ENCODE measurements around the gene PRKAR2B.

- TF ChIP-seq, protein P1, sequence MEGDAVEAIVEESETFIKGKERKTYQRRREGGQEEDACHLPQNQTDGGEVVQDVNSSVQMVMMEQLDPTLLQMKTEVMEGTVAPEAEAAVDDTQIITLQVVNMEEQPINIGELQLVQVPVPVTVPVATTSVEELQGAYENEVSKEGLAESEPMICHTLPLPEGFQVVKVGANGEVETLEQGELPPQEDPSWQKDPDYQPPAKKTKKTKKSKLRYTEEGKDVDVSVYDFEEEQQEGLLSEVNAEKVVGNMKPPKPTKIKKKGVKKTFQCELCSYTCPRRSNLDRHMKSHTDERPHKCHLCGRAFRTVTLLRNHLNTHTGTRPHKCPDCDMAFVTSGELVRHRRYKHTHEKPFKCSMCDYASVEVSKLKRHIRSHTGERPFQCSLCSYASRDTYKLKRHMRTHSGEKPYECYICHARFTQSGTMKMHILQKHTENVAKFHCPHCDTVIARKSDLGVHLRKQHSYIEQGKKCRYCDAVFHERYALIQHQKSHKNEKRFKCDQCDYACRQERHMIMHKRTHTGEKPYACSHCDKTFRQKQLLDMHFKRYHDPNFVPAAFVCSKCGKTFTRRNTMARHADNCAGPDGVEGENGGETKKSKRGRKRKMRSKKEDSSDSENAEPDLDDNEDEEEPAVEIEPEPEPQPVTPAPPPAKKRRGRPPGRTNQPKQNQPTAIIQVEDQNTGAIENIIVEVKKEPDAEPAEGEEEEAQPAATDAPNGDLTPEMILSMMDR (IDR thresholded peaks at IDR 0.05): no peak
- TF ChIP-seq POLR2A (IDR thresholded peaks at IDR 0.05): no peak
Observed at GRCh38 chr7:107009846-107010203, 34.7 kb upstream of the PRKAR2B start.

Measured in uterus (tissue), 2 donors.